Measurements from ENCODE around the gene SDCCAG8.
"Not testable (repeated sequence)": the region's sequence is repeated elsewhere in the genome, so short reads cannot be mapped to it uniquely, and the experiment has no call there.

SDCCAG8 gene

DNA sequence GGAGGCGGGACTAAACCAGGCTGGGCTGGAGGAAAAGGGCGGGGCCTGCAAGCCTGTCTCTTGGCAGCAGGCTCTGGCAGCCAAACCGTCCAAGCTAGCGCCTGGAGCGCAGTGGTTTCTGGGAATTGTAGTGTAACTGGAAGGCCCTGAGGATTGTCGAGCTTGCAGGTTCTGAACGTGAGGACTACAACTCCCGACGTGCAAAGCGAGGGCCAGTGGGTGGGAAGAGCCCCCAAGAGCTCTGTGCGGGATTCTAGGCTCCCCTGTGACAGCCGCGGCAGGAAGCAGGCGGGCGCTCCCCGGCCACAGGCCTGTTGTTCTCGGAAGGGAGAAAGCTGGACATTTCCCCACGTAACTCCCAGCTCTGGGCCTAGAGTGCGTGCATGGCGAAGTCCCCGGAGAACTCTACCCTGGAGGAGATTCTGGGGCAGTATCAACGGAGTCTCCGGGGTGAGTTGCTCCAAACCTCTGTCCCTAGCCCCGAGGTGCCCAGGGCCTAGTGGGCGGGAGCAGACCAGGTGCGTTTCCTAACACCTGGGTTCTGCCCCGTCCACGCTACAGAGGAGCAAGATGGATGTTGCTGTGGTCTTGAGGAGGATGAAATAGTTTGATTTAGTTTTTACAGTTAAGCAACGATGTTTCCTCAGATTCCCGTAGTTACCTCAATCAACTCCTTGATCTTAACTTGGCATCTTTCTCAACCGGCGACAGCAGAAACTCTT is at the start of gene SDCCAG8:
TSS of gene SDCCAG8 (plus strand) at position 251 of the 722 bp plus-strand sequence. CDS start at position 384, 133 bp downstream.
- no peak for FAIRE-seq
- DNase-seq (ENCODE audit: low spot score) = peak; percentile 95

DNA sequence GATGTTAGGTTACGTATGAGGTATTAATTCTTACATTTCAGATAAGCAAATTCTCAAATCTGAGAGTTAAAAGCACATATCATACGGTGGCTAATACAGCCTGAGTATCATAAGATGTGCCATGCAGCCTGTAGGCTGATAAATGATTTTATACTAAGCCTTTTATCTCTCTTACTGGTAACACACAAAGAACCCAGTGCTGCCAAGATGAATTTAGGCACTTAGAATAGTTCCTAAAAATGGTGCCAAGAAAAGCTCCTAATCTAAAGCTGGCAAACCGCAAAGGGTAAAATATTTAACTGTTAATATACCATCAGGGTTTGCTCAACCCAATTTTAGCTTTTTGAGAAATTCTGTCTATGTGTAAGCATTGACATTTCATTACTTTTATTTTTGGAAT is 43.9 kb upstream of the SDCCAG8 start:
- FAIRE-seq = not testable (repeated sequence)

DNA sequence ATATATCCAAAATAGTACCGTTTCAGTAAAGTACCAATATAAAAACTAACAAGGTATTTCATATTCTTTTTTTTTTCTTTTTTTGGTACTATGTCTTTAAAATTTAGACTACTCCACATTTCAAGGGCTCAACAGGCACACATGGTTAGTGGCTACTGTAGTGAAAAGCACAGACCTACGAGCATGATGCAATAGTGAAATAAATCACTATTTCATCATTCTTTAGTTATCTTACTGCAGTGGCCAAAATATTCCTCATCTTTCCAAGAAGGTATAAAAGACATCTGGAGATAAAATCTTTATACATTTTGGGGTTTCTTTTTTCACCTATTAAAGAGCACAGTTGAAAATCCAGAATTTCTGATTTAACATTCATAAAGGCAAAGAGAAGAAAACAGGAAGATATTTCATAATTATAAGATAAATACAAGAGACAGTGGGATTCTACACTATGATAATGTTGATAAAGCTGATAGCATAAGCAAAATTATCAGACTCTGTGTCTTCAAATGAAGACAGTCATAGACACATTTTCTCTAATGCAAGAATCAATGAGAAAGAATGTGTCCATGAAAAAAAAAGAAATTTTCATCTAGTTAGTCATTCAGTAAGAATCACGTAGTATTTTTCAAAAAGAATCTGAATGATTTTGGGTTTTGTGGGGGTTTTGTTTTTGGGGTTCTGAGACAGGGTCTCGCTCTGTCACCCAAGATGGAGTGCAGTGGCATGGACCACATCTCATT is 42.6 kb upstream of the SDCCAG8 start:
- FAIRE-seq (no peak), DNase-seq (ENCODE audit: low spot score) (no peak)

More for the DNA sequence above, 43.9 kb upstream of the SDCCAG8 start:
- DNase-seq (ENCODE audit: low spot score) = not testable (repeated sequence)

GRCh38 chr1:243215276-243215875 is 40.5 kb upstream of the SDCCAG8 start:
- not testable (repeated sequence) for DNase-seq (ENCODE audit: low spot score); FAIRE-seq

DNA sequence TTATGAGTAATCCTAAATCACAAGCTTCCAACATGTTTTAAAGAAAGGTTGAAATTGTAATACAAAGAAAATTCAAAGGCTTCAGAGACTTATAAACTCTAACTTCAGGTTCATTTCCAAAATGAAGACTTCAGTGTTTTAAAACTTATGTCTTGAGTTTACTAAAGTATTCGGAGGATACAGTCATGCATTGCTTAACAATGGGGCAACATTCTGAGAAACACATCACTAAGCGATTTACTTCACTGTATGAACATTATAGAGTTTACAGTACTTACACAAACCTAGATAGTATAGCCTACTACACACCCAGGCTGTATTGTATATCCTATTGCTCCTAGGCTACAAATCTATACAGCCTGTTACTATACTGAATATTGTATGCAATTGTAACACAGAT is 39.1 kb upstream of the SDCCAG8 start:
- DNase-seq (ENCODE audit: low spot score) = no peak
- no peak for FAIRE-seq

DNA sequence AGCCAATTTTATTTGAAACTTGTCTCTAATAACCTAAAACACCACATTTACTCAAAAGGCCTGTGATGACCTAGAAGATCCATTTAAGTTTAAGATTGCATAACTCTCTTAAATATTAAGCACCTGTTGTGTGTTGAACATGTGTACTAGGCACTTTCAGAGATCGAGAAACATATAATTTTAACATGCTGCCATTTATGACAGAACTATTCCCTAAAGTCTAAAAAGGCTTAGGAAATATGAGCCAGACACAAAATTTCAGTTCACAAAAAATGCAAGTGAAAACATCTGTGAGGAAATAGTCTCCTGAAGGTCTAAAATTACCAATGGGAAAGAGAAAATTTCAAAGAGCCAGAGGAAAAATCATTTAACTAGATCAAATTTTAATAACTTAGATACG is 38.5 kb upstream of the SDCCAG8 start:
- DNase-seq (ENCODE audit: low spot score) = no peak
- FAIRE-seq = no peak

DNA sequence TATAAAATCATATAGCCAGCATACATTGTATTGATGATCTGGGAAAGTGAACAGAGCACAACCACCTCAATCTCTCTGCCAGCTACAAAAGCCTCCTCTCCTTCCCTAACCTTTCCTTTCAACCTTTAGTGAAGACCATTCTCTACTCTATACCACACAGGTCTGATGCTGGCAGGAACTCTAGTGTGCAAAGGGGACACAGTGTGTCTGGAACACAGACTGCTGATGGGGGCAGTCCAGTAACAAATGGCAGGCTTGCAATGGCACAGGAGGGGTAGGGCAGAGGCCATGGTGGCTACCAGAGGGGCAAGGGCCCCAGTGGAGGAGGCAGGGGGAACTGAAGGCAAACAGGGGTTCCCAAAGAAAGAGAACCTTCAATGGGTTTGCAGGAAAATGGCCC is 37.8 kb upstream of the SDCCAG8 start:
- DNase-seq (ENCODE audit: low spot score) (no peak), FAIRE-seq (peak; percentile 50)

DNA sequence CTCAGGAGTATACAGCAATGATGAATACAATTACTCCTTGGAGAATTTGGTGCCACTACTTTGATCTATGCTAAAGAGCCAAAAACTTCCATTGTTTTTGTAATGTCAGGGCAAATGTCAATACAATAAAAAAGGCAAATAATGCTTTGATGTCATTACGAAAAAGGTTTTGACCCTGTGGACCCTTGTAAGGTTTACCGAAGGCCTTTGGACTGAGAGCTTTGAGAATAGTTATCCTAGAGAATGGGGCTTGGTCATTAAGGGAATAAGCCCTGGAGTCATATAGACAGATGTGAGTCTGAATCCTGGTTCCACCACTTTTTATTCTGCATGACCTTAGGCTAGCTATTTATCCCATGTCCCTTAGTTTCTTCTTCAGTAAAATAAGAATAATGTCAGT is 28.2 kb upstream of the SDCCAG8 start:
- FAIRE-seq = no peak
- DNase-seq (ENCODE audit: low spot score) = no peak

- FAIRE-seq (no peak), DNase-seq (ENCODE audit: low spot score) (no peak)
Measured at GRCh38 chr1:243229526-243229925, 26.3 kb upstream of the SDCCAG8 start.

GRCh38 chr1:243230914-243231313 is 24.9 kb upstream of the SDCCAG8 start:
- peak; percentile 6 for DNase-seq (ENCODE audit: low spot score)
- no peak for FAIRE-seq

GRCh38 chr1:243233908-243234307 is 21.9 kb upstream of the SDCCAG8 start:
- no peak for DNase-seq (ENCODE audit: low spot score)
- no peak for FAIRE-seq

GRCh38 chr1:243234978-243235647 is 20.7 kb upstream of the SDCCAG8 start:
- DNase-seq (ENCODE audit: low spot score) = no peak
- no peak for FAIRE-seq

DNA sequence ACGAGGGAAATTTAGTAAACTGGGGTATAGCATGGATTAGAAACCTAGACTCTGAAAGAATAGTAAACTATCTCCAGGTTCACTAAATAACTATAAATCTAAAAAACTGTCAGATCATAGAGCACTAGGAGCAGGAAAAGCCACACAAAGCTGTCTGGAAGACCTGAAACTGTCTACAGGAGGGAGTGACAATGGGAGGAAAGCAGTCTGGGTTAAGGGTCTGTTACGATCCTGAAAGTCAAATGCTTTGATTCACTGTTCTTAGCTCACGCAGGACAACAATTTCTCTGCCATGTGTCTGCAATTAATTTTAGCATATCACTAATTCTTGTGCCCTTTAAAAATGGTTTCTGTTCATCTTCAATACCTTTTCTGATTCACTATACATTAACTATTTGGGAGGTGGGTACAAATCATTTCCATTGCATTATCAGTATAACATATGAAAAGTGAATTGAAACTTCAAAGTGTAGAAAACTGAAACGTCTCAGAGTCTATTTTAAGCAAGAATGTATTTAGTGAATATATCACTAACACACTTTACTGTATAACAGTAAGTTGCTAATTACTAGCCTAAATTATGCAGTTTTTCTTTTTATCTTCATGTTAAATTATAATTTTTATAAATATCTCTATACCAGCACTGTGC is 19.1 kb upstream of the SDCCAG8 start:
- FAIRE-seq = no peak

GRCh38 chr1:243244432-243244841 is 11.4 kb upstream of the SDCCAG8 start:
- FAIRE-seq = no peak
- DNase-seq (ENCODE audit: low spot score) = no peak

More for the DNA sequence above, 19.1 kb upstream of the SDCCAG8 start:
- DNase-seq (ENCODE audit: low spot score) = no peak

GRCh38 chr1:243246916-243247315 is 8.9 kb upstream of the SDCCAG8 start:
- FAIRE-seq (no peak), DNase-seq (ENCODE audit: low spot score) (no peak)

GRCh38 chr1:243247901-243248300 is 7.9 kb upstream of the SDCCAG8 start:
- no peak for DNase-seq (ENCODE audit: low spot score)
- FAIRE-seq = no peak

DNA sequence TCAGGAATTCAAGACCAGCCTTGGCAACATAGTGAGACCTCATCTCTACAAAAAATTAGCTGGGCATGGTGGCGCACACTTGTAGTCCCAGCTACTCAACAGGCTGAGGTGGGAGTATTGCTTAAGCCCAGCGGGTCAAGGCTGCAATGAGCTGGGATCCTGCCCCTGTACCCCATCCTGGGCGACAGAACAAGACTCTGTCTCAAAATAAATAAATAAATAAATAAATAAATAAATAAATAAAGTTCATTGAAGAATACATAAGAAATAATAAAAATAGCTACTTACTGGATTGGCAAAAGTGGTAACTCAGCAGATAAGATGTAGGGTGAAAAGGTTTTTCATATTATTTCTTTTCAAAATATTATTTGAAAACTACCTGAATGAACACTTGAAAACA is 6.6 kb upstream of the SDCCAG8 start:
- FAIRE-seq (no peak), DNase-seq (ENCODE audit: low spot score) (no peak)

DNA sequence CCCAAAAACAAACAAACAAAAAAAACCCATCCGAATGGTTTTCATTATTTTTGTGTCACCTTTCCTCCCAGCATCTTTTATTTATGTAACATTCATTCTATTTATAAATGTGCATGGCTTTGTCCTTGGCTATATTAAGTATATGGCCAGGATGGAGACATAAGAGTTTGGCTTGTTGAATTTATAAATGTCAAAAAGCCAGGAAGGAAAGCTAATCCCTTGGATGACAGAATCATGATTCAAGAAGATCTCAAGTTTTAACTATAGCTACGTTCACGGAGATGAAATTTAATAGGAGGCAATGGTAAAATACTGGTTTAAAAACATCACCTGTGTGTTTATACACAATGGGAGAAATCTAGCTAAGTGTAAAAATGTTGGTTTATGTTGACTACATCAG is 5.7 kb upstream of the SDCCAG8 start:
- FAIRE-seq = no peak
- DNase-seq (ENCODE audit: low spot score) = no peak

- no peak for DNase-seq (ENCODE audit: low spot score)
- no peak for FAIRE-seq
Measured at GRCh38 chr1:243251539-243251938, 4.3 kb upstream of the SDCCAG8 start.

DNA sequence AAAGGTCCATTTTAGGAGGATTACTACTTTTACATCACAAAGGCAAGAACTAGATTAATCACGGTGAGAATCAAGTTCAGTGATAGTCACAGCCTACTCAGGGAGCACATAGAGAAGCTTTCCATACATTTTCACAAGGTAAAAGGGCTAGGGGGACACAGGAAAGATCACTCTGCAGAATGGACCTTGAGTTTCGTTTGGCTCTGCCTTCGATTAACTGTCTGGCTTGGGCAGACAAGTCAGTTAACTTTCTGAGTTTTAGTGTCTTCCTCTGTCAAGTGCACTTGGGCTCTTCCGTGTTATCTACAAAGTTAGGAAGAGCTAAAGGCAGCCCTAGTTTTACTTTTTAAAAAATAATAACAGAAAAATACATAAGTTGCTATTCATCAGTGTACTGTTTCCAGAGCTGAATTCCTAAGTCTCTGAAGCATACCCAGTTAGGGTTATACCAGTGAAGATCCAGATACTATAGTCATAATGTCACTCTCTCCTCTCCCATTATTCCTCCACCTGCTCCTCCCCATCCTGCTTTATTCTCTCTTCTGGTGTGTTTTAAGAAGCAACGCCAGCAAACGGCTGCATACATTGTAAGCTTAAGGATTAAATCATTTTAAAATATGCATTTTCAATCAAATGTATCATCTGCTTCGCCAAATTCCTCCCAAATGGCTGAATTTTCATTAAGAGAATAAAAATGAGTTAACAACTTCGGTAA is 2.5 kb upstream of the SDCCAG8 start:
- no peak for FAIRE-seq
- no peak for DNase-seq (ENCODE audit: low spot score)

- no peak for DNase-seq (ENCODE audit: low spot score)
- no peak for FAIRE-seq
Measured at GRCh38 chr1:243253926-243254232, 2.0 kb upstream of the SDCCAG8 start.
